NT2/D1 (cell line): ENCODE measurements around the gene SEPTIN5.

Experiments
- SUZ12 ChIP-seq: IDR thresholded peaks from 2 replicates; pipeline ENCODE4 v1.6.1; 2011; ENCODE audit not compliant: insufficient read length, insufficient read depth; ENCODE audit errors: extremely low read depth
- YY1 ChIP-seq: IDR thresholded peaks from 2 replicates; pipeline ENCODE4 v1.6.1; 2011; ENCODE audit not compliant: insufficient read length, insufficient read depth

DNA sequence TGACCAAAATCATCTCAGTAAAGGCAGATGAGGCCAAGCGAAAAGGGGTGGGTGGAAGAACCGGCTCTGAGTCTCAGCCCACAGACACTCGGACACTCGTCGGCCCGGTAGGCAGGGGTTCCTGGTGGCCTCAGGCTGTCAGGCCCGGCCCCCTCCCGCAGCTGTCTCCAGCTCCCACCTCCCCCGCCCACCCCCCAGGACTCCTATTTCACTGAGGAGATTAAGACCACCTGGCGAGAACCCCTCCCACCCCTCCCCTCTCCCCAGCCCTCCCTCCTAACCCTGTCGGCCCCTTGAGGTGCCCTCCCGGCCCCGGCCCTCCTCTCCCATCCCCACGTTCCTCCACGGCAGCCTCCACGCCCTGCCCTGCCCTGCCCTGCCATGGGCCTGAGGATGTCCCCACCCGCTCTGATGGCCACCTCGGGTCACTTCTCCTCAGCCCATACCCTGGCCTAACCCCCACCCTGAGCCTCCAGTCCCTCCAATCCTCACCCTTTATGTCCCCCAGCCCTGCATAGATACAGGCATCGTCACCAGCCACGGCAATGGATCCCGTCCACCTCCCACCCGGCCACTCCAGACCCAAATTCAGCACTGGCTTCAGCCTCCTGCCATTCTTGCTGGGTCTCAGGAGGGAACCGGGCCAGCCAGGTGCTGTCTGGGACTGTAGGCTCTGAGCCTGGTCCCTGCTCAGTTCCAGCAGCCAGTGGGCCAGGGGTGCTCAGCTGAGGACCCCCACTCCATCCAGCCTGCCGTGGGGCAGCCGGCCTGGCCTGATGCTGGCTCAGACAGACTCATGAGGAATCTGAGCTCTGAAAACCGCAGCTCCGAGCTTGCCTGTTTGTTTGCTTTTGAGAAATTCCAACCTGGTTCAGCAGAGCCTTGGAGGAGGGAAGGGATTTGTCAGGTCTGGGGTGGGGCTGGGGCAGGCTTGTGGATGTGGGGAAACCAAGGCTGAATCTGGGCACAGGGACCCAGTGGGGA is 36.5 kb downstream of the SEPTIN5 start:
- no peak for TF ChIP-seq YY1
- no peak for TF ChIP-seq SUZ12
